ENCODE results near the gene ARFGAP1.
A peak's percentile ranks its signal among the peaks of the same experiment; 100 is the strongest.

Gene ARFGAP1

DNA sequence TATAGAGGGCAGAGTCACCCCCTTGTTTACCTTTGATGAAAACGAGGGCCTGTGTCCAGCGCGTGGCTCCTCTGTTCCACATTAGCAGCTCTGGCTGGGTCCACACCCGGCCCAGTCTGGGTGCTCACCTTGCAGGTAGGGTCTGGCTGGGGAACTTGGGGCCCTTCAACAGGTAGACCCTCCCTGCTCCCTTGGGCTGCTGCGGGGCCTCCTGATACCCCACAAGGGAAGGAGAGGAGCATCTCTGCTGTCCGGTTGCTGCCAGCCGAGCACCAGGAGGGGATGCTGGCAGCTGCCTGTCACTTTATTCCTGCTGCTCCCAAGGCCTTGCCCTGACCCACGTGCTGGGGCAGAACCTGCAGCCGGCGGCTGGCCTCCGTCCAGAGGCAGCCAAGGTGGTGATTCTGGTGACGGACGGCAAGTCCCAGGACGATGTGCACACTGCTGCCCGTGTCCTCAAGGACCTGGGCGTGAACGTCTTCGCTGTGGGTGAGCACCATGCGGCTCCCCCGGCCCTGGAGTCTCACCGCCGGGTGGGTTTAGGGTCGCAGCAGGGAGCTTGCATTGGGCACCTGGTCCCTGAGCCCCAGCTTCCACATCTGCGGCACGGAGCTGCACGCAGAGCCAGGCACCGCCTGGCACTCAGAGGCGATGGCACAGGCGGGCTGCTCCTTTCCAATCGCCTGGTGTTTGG, 35.8 kb downstream of the ARFGAP1 start (continued):
- TF ChIP-seq, protein P1, sequence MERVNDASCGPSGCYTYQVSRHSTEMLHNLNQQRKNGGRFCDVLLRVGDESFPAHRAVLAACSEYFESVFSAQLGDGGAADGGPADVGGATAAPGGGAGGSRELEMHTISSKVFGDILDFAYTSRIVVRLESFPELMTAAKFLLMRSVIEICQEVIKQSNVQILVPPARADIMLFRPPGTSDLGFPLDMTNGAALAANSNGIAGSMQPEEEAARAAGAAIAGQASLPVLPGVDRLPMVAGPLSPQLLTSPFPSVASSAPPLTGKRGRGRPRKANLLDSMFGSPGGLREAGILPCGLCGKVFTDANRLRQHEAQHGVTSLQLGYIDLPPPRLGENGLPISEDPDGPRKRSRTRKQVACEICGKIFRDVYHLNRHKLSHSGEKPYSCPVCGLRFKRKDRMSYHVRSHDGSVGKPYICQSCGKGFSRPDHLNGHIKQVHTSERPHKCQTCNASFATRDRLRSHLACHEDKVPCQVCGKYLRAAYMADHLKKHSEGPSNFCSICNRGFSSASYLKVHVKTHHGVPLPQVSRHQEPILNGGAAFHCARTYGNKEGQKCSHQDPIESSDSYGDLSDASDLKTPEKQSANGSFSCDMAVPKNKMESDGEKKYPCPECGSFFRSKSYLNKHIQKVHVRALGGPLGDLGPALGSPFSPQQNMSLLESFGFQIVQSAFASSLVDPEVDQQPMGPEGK (CRISPR knock-in tag; IDR thresholded peaks at IDR 0.05; ENCODE audit: borderline replicate concordance): no peak
- no peak for TF ChIP-seq ISL1 (CRISPR knock-in tag; IDR thresholded peaks at IDR 0.05)
- no peak for TF ChIP-seq OSR1 (CRISPR knock-in tag; IDR thresholded peaks at IDR 0.05)
- no peak for TF ChIP-seq ZNF565 (CRISPR knock-in tag; conservative IDR thresholded peaks at IDR 0.05; ENCODE audit: low read depth)
- TF ChIP-seq ZNF70 (CRISPR knock-in tag; IDR thresholded peaks at IDR 0.05): no peak
- TF ChIP-seq ZNF8 (CRISPR knock-in tag; IDR thresholded peaks at IDR 0.05): no peak
- no peak for TF ChIP-seq TCF4 (CRISPR knock-in tag; IDR thresholded peaks at IDR 0.05; ENCODE audit: borderline replicate concordance)

DNA sequence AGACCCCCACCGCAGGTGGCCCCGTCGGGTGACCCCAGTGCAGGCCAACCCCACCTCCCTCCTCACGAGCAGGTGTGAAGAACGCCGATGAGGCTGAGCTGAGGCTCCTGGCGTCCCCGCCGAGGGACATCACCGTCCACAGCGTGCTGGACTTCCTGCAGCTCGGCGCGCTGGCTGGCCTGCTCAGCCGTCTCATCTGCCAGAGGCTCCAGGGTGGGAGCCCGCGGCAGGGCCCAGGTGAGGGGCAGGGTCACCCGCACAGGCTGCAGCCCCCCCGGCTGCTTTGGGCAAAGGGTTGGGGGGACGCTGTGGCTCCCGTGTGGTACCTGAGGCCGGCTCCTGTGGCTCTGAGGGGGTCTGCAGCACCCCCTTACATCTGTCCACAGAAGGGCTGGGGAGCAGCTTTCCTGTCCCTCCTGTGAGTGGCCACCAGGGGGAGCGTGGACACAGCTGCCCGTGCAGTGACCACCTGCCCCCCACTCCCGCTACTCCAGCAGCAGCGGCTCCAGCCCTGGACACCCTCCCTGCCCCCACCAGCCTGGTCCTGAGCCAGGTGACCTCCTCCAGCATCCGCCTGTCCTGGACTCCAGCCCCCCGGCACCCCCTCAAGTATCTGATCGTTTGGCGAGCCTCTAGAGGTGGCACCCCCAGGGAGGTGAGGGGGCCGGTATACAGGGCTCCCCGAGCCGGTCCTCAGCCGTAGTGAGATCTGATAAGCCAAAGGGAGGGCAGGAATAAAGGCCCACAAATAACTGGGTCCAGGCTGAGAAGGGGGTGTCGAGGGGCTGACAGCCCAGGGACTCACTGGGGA, 36.9 kb downstream of the ARFGAP1 start:
- ATAC-seq: peak; percentile 88
- TF ChIP-seq BACH2 (CRISPR knock-in tag; IDR thresholded peaks at IDR 0.05; ENCODE audit: borderline replicate concordance): no peak
- TF ChIP-seq RARB (CRISPR knock-in tag; IDR thresholded peaks at IDR 0.05): no peak
- TF ChIP-seq, protein P2, sequence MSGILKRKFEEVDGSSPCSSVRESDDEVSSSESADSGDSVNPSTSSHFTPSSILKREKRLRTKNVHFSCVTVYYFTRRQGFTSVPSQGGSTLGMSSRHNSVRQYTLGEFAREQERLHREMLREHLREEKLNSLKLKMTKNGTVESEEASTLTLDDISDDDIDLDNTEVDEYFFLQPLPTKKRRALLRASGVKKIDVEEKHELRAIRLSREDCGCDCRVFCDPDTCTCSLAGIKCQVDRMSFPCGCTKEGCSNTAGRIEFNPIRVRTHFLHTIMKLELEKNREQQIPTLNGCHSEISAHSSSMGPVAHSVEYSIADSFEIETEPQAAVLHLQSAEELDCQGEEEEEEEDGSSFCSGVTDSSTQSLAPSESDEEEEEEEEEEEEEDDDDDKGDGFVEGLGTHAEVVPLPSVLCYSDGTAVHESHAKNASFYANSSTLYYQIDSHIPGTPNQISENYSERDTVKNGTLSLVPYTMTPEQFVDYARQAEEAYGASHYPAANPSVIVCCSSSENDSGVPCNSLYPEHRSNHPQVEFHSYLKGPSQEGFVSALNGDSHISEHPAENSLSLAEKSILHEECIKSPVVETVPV (CRISPR knock-in tag; IDR thresholded peaks at IDR 0.05): no peak
- no peak for TF ChIP-seq CSDC2 (CRISPR knock-in tag; IDR thresholded peaks at IDR 0.05)
- TF ChIP-seq ESRRG (CRISPR knock-in tag; IDR thresholded peaks at IDR 0.05): no peak
- TF ChIP-seq, protein P3, sequence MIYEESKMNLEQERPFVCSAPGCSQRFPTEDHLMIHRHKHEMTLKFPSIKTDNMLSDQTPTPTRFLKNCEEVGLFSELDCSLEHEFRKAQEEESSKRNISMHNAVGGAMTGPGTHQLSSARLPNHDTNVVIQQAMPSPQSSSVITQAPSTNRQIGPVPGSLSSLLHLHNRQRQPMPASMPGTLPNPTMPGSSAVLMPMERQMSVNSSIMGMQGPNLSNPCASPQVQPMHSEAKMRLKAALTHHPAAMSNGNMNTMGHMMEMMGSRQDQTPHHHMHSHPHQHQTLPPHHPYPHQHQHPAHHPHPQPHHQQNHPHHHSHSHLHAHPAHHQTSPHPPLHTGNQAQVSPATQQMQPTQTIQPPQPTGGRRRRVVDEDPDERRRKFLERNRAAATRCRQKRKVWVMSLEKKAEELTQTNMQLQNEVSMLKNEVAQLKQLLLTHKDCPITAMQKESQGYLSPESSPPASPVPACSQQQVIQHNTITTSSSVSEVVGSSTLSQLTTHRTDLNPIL (CRISPR knock-in tag; IDR thresholded peaks at IDR 0.05; ENCODE audit: low read depth): no peak

DNA sequence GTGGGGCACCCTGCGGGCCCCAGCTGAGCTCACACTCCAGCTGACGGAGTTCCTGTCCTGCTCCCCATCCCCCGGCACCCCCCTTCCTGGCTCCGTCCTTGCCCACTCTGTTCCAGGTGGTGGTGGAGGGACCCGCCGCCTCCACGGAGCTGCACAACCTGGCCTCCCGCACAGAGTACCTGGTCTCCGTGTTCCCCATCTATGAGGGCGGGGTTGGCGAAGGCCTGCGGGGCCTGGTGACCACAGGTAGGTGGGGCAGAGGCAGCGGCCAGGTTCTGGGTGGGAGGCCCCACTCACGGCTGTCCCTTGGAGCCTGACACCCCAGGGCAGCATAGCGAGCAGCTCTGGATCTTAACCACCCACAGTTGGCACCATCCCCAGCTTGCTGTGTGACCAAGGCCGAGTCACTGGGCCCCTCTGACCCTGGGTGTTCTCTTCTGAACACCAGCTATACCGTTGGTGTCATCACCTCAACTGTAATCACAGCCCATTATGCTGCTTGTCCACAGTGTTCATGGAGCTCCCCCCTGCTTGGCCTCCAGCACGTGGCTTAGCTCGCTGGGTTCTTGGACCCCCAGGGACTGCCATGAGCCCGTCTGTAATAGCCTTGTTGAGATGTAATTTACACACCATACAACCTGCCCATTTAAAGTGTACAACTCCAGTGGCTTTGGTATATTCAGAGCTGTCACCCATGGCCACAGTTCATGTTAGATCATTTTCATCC, 37.8 kb downstream of the ARFGAP1 start:
- ATAC-seq: peak; percentile 5; the same call in 1 of the 3 replicates
- TF ChIP-seq CSDC2 (CRISPR knock-in tag; IDR thresholded peaks at IDR 0.05) (no peak), OSR1 (CRISPR knock-in tag; IDR thresholded peaks at IDR 0.05) (no peak)
- TF ChIP-seq, protein P4, sequence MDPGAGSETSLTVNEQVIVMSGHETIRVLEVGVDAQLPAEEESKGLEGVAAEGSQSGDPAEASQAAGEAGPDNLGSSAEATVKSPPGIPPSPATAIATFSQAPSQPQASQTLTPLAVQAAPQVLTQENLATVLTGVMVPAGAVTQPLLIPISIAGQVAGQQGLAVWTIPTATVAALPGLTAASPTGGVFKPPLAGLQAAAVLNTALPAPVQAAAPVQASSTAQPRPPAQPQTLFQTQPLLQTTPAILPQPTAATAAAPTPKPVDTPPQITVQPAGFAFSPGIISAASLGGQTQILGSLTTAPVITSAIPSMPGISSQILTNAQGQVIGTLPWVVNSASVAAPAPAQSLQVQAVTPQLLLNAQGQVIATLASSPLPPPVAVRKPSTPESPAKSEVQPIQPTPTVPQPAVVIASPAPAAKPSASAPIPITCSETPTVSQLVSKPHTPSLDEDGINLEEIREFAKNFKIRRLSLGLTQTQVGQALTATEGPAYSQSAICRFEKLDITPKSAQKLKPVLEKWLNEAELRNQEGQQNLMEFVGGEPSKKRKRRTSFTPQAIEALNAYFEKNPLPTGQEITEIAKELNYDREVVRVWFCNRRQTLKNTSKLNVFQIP (CRISPR knock-in tag; IDR thresholded peaks at IDR 0.05; ENCODE audit: borderline replicate concordance, low read depth): no peak

DNA sequence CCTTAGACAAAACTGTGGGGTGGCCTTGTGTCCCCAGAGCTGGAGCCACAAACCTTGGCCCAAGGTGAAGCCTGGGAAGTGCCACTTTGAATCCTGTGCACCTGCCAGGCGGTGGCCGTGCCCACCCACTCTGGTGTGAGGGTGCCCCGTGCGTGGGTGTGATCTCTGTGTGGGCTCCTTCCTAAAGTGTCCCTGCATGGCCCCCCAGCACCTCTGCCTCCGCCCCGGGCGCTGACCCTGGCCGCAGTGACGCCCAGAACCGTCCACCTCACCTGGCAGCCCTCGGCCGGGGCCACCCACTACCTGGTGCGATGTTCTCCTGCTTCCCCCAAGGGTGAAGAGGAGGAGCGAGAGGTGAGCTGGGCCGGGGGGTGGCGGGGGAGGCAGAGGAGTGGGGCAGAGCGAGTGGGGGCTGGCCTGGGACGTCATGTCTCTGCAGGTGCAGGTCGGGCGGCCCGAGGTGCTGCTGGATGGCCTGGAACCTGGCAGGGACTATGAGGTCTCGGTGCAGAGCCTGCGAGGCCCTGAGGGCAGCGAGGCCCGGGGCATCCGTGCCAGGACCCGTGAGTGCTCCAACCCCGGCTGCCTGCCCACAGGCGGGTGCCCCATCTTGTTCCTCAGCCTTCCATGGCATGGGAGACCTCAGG, 38.7 kb downstream of the ARFGAP1 start:
- TF ChIP-seq, protein P2 (CRISPR knock-in tag; IDR thresholded peaks at IDR 0.05): no peak
- TF ChIP-seq ZC3H10 (CRISPR knock-in tag; IDR thresholded peaks at IDR 0.05) (no peak), TCF4 (CRISPR knock-in tag; IDR thresholded peaks at IDR 0.05; ENCODE audit: borderline replicate concordance) (no peak), ESRRG (CRISPR knock-in tag; IDR thresholded peaks at IDR 0.05) (no peak), PPARA (CRISPR knock-in tag; IDR thresholded peaks at IDR 0.05; ENCODE audit: borderline replicate concordance) (no peak)
- no peak for ATAC-seq
